ENCODE data around the gene PEX19.

The PEX19 gene

DNA sequence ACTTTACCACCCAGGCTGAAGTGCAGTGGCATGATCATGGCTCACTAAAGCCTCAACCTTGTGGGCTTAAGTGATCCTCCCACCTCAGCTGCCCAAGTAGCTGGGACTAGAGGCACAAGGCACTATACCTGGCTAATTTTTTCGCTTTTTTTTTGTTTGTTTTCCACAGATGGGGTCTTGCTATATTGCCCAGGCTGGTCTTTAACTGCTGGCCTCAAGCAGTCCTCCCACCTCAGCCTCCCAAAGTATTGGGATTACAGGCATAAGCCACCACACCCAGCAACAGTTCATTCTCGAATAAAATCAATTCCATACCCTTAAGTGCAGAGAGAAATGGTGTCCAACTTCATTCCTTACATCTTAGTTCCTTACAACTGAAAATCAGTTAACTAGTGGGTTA, 47.4 kb downstream of the PEX19 start:
- DNase-seq = no peak

DNA sequence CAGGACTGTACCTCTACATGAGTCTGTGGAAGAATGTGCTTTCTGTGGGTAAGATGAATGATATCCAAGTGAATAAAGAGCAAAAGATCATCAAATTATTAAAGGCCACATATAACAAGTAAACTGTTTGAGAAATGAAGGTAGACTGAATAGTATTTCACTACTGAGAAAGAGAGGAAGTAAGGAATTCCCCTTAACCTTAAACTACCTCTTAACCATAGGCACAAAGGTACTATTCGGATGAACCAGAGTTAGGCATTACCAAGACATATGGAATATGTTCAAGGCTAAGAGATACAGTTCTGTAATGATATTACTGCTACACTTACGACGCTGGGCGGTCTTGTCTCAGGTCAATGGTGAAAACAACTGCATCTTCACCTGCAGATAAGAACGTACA, 48.1 kb downstream of the PEX19 start:
- DNase-seq = no peak

DNA sequence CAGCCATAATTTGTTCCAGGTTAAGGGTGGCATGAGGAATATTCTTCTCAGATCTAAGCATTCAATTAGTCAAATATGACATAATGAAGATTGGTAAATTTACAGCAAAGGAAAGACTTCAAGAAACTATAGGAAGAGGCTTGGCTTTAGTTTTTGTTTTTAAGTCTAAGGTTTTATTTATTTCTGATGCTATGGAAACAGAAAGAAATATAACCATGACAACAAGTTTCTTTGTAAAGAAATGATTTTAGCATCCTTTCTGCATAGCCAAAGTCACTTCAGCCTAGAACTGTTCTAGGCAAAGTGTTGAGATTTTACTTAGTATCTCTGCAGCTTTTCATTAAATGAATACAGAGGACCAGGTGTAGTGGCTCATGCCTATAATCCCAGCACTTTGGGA, 52.0 kb downstream of the PEX19 start:
- DNase-seq = no peak

DNA sequence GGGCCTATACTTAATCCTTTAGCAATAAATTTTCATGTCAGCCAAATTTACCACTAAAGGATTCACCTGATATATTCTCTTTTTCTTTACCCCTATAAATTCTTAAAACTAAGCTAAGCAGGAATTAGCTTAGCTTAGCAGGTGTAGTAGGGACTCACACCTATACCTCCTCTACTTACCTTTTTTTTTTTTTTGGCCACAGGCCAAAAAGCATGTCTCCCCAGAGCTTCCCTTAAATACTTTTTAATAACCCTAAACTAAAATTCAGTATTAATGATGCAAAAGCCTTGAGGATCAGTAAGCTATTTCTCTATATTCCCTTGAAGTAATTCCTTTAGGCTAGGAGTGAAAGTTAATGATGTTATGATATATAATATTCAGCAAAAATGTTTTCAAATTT, 56.5 kb downstream of the PEX19 start:
- no peak for DNase-seq

DNA sequence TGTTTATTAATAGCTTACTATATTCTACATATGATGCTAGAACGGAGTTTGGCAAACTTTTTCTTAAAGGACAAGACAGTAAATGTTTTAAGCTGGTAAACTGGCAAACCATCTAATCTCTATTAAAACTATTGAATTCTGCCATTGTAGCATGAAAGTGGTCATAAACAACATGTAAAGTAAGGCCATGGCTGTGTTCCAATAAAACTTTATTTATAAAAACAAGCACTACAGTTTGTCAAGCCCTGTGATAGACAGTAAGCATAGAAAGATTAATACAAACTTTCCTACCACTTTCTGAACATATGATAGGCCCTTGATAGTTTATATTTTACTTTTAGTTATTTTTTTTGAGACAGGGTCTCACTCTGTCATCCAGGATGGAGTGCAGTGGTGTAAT, 57.4 kb downstream of the PEX19 start:
- no peak for DNase-seq

DNA sequence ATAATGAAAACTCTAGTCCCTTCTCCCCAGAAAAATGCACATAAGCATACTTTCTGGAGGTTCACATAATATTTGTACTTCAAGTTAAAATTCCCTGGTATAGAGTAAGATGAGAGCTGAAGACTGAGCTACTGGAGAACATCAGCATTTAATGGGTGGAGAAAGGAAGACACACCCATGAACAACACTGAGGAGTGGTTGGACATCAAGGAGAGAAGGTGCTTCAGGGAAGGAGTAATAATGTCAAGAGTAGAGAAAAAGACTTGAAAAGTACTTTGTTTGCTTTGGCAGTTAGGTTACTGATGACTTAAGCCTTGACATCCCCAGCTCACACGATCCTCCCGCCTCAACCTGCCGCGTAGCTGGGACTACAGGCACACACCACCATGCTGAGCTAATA, 57.9 kb downstream of the PEX19 start:
- no peak for DNase-seq

Measured in NCI-H2081 treated with DMSO at 0.1 percent for 48 hours (cell line).